ENCODE results near the gene ANTXR1. TPM values are rescaled to one million over a fixed set of nuclear protein-coding genes. Genes with fewer than 3 reads are reported as not detected.
A peak's percentile ranks its signal among the peaks of the same experiment; 100 is the strongest.

ANTXR1 gene
- polyA plus RNA-seq (ENCODE audit: insufficient read length), result 108 TPM

GRCh38 chr2:69013142-69013839 lies at the start of gene ANTXR1:
Gene ANTXR1, plus strand, starts transcription at chr2:69013179. Its CDS starts 321 bp downstream, at chr2:69013500.
- peak; percentile 86 for DNase-seq

GRCh38 chr2:68964282-68964681 lies 48.7 kb upstream of the ANTXR1 start:
- no peak for DNase-seq

- DNase-seq, result no peak
Observed at GRCh38 chr2:68968221-68968620, 44.8 kb upstream of the ANTXR1 start.

- no peak for DNase-seq
Observed at GRCh38 chr2:68969736-68970490, 43.1 kb upstream of the ANTXR1 start.

GRCh38 chr2:68970566-68971265 lies 42.3 kb upstream of the ANTXR1 start:
- DNase-seq, result peak; percentile 46

- DNase-seq, result no peak
Observed at GRCh38 chr2:68971591-68972231, 41.3 kb upstream of the ANTXR1 start.

- no peak for DNase-seq
Observed at GRCh38 chr2:68974251-68974650, 38.7 kb upstream of the ANTXR1 start, which contains the start of gene GKN1. Gene GKN1, plus strand, starts transcription at chr2:68974636. Its CDS starts 42 bp downstream, at chr2:68974678.

- DNase-seq, result no peak
Observed at GRCh38 chr2:68974946-68975665, 37.9 kb upstream of the ANTXR1 start.

GRCh38 chr2:68975844-68976243 lies 37.1 kb upstream of the ANTXR1 start:
- DNase-seq, result no peak

- no peak for DNase-seq
Observed at GRCh38 chr2:68977453-68977852, 35.5 kb upstream of the ANTXR1 start.

- no peak for DNase-seq
Observed at GRCh38 chr2:68978098-68978497, 34.9 kb upstream of the ANTXR1 start.

GRCh38 chr2:68980956-68981355 lies 32.0 kb upstream of the ANTXR1 start:
- DNase-seq, result no peak

- DNase-seq, result no peak
Observed at GRCh38 chr2:68987021-68987503, 25.9 kb upstream of the ANTXR1 start.

GRCh38 chr2:68989035-68989434 lies 23.9 kb upstream of the ANTXR1 start:
- DNase-seq, result no peak

GRCh38 chr2:68992341-68992740 lies 20.6 kb upstream of the ANTXR1 start:
- no peak for DNase-seq

GRCh38 chr2:68992933-68993332 lies 20.0 kb upstream of the ANTXR1 start:
- no peak for DNase-seq

GRCh38 chr2:68993660-68994059 lies 19.3 kb upstream of the ANTXR1 start:
- no peak for DNase-seq

- no peak for DNase-seq
Observed at GRCh38 chr2:68994864-68995263, 18.1 kb upstream of the ANTXR1 start.

- no peak for DNase-seq
Observed at GRCh38 chr2:68995916-68996315, 17.1 kb upstream of the ANTXR1 start.

- DNase-seq, result no peak
Observed at GRCh38 chr2:68997401-68997800, 15.6 kb upstream of the ANTXR1 start.

GRCh38 chr2:69001879-69002278 lies 11.1 kb upstream of the ANTXR1 start:
- DNase-seq, result no peak

- no peak for DNase-seq
Observed at GRCh38 chr2:69003731-69004130, 9.2 kb upstream of the ANTXR1 start.

Measured in hindlimb muscle (tissue), 1 donor.